Caco-2 (cell line): ENCODE data around the gene PLPPR3. TPM values are rescaled to one million over a fixed set of nuclear protein-coding genes. Genes with fewer than 3 reads are reported as not detected.

Source experiments
- BruUV-seq: library from RNA; stranded (reverse); fragments of 400-500 nt; replicated peaks from 2 replicates; lab custom pipeline; 2021; lab: Mats Ljungman, UMichigan
- CTCF ChIA-PET: fragments of 300-600 bp; sonication (Branson Sonifier 250); formaldehyde crosslinking; loops from one replicate; lab custom pipeline; 2022; ENCODE audit warnings: antibody characterized with exemption; lab: Charles Lee
- POLR2A ChIA-PET: fragments of 300-600 bp; sonication (Branson Sonifier 250); formaldehyde crosslinking; loops from one replicate; lab custom pipeline; 2022; ENCODE audit warnings: antibody characterized with exemption; lab: Charles Lee
- DNase-seq, 2 experiments: peaks; one replicate each; pipeline versions ENCODE4 v3.0.0 to v3.0.0-alpha.2; 2020 to 2022
- H3K27me3 ChIP-seq: replicated peaks from 2 replicates; pipeline ENCODE4 v1.6.0; 2011; ENCODE audit warnings: low read length; ENCODE audit not compliant: control insufficient read depth, insufficient read depth
- H3K36me3 ChIP-seq: 2 replicates; pipeline ENCODE4 v1.5.1; 2011; ENCODE audit warnings: low read length; ENCODE audit not compliant: control insufficient read depth, insufficient read depth
- H3K4me1 ChIP-seq: fragments of 250-450 bp; sonication (Bioruptor Pico); 2 replicates; pipeline ENCODE4 v1.5.1; 2020; ENCODE audit warnings: mild to moderate bottlenecking
- H3K4me3 ChIP-seq: 2 replicates; pipeline ENCODE4 v1.5.1; 2011; ENCODE audit warnings: low read depth, mild to moderate bottlenecking, control low read depth, low read length
- H3K9me3 ChIP-seq: fragments of 250-450 bp; sonication (Bioruptor Pico); 2 replicates; pipeline ENCODE4 v1.5.1; 2020; ENCODE audit warnings: mild to moderate bottlenecking, moderate library complexity
- H3K27ac Mint-ChIP-seq: one replicate; pipeline ENCODE4 v1.8.0; 2022; ENCODE audit warnings: mixed read lengths; ENCODE audit not compliant: unreplicated experiment
- H3K27me3 Mint-ChIP-seq: one replicate; pipeline ENCODE4 v1.8.0; 2022; ENCODE audit warnings: mixed read lengths; ENCODE audit not compliant: insufficient read depth, unreplicated experiment
- H3K36me3 Mint-ChIP-seq: one replicate; pipeline ENCODE4 v1.8.0; 2022; ENCODE audit warnings: mild to moderate bottlenecking, mixed read lengths; ENCODE audit not compliant: insufficient read depth, unreplicated experiment
- H3K4me1 Mint-ChIP-seq: one replicate; pipeline ENCODE4 v1.8.0; 2022; ENCODE audit warnings: low read depth, mixed read lengths; ENCODE audit not compliant: unreplicated experiment
- H3K4me3 Mint-ChIP-seq: one replicate; pipeline ENCODE4 v1.8.0; 2022; ENCODE audit warnings: mild to moderate bottlenecking, moderate library complexity, mixed read lengths; ENCODE audit not compliant: unreplicated experiment
- H3K9me3 Mint-ChIP-seq: one replicate; pipeline ENCODE4 v1.8.0; 2022; ENCODE audit warnings: mixed read lengths; ENCODE audit not compliant: unreplicated experiment
- intact Hi-C: fragments of 100-400 bp; cut with micrococcal nuclease; formaldehyde crosslinking; loops from one replicate; pipeline ENCODE4 v1.10.0; 2022; ENCODE audit not compliant: unreplicated experiment
- total RNA-seq: library from RNA; stranded (reverse); gene quantifications from 2 replicates; pipeline ENCODE4 v1.2.3, GENCODE V29; 2022
- TF ChIP-seq, protein P1 (sequence below), 2 experiments: fragments of 200-600 bp in 1 of 2; IDR thresholded peaks; 1 replicate in 1 of 2; 2 replicates in 1 of 2; pipeline versions ENCODE4 v1.5.1 to v1.8.0; 2011 to 2022; ENCODE audit warnings: antibody characterized with exemption in 1 of 2, control low read depth in 1 of 2, inconsistent platforms in 1 of 2, low read depth in 1 of 2, low read length in 1 of 2, mild to moderate bottlenecking in 1 of 2, moderate library complexity in 1 of 2; ENCODE audit not compliant: insufficient read depth in 1 of 2, severe bottlenecking in 1 of 2, unreplicated experiment in 1 of 2

PLPPR3 gene
- total RNA-seq, 1 experiment from 2014 or later = 7.1 TPM

DNA sequence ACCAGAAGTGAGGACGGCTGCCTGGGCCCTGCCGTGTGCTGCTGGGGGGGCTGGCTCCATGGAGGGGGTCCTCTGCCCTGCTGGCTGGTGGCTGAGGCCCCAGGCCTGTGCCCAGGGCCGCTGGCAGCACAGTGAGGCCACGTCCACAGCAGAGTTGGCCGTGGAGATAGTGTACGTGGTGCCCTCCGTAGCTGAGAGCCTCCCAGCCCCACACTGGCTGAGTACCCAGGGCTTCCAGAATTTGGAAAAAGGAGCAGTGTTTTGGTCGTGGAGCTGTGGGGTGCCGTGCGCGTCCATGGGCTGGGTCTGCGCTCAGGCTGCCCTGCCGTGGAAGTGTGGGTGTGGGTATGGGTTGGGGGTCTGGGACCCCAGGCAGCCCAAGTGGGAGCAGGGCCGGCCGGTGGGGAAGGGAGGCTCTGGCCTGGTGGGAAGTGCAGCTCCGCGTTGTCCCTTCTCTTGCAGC lies 18.6 kb downstream of the PLPPR3 start:
- peaks cover 17% of the 10 kb centered on the region for H3K4me1 Mint-ChIP-seq
- no TSS peak for BruUV-seq
- Histone ChIP-seq H3K9me3 (no peaks in the 10 kb centered on the region), H3K36me3 (peaks cover 19% of the 10 kb centered on the region), H3K4me1 (peaks cover 32% of the 10 kb centered on the region), H3K4me3 (no peak overlapping the region), H3K27me3 (no peaks in the 10 kb centered on the region)
- H3K9me3 Mint-ChIP-seq = no peaks in the 10 kb centered on the region
- ChIA-PET CTCF (no interaction called here), POLR2A (no interaction called here)
- H3K36me3 Mint-ChIP-seq = peaks cover 97% of the 10 kb centered on the region
- H3K4me3 Mint-ChIP-seq = peak overlapping the region; percentile 37
- intact Hi-C loops = no loop called here
- no peaks in the 10 kb centered on the region for H3K27me3 Mint-ChIP-seq
- DNase-seq = no peak
- TF ChIP-seq, protein P1, sequence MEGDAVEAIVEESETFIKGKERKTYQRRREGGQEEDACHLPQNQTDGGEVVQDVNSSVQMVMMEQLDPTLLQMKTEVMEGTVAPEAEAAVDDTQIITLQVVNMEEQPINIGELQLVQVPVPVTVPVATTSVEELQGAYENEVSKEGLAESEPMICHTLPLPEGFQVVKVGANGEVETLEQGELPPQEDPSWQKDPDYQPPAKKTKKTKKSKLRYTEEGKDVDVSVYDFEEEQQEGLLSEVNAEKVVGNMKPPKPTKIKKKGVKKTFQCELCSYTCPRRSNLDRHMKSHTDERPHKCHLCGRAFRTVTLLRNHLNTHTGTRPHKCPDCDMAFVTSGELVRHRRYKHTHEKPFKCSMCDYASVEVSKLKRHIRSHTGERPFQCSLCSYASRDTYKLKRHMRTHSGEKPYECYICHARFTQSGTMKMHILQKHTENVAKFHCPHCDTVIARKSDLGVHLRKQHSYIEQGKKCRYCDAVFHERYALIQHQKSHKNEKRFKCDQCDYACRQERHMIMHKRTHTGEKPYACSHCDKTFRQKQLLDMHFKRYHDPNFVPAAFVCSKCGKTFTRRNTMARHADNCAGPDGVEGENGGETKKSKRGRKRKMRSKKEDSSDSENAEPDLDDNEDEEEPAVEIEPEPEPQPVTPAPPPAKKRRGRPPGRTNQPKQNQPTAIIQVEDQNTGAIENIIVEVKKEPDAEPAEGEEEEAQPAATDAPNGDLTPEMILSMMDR (IDR thresholded peaks at IDR 0.05; ENCODE audit: insufficient read depth in 1 of 2, low read depth in 1 of 2, low read length in 1 of 2, severe bottlenecking in 1 of 2, unreplicated experiment in 1 of 2) = no peak
- H3K27ac Mint-ChIP-seq = peak overlapping the region; percentile 61

DNA sequence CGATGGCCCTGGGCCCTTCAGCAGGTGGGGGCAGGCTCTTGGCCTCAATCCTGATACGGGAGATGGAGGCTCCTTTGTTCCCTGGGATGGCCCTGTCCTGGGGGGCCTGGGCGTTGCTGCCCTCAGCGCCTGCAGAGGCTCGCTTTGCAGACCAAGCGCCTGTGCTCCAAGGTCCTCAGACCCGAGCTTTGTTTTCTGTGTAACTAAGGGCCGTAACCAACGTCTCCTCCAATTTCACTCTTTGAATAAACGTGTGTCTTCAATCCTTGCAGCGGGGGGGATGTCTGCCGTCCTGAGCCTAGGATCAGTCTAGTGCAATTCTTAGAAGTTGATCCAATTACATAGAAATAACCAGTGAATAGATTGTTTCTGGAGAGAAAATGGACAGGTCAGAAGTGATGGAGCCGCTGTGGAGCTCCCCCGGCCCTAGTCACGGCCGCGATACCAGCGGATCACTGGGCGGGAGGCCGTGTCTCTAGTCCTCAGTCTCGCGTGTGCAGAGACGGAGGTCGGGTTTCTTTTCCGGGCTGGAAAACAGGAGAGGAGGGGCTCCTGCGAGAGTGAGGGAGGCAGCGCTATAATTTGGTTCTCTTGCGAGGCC lies 19.2 kb downstream of the PLPPR3 start:
- BruUV-seq = no TSS peak

DNA sequence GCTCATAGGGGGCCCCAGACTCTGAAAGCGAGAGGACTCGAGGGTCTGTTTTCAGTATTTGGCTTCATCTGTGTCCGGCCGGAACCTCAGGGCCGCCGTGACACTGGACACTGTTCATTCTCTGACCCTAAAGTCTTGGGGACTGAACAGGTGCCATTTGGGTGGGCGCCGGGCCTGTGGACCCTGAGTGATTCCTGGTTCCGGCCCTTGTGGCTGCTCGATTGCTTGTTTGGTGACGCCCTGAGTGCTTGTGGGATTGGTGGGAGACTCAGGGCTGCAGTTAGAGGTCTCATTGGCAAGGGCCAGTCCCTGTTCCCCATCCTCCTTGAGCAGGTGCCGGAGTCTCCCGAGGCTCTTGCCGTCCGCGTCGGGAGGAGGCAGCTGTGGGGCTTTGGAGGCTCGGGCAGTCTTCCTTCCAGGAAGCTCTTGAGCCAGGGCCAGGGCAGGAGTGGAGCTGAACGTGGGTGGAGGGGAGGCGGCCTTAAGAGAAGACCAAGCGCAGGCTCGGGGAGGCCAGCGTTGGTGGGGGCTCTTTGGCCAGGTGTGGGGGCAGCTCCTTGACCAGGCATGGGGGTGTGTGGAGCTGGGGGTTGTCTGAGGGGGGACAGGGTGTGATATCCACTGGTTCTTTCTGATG lies 19.8 kb downstream of the PLPPR3 start:
- BruUV-seq = no TSS peak
- peaks cover 32% of the 10 kb centered on the region for H3K4me1 ChIP-seq
- ChIA-PET POLR2A (no interaction called here), CTCF (no interaction called here)
- H3K36me3 ChIP-seq = peaks cover 16% of the 10 kb centered on the region
- TF ChIP-seq, protein P1 (IDR thresholded peaks at IDR 0.05; ENCODE audit: insufficient read depth in 1 of 2, low read depth in 1 of 2, low read length in 1 of 2, severe bottlenecking in 1 of 2, unreplicated experiment in 1 of 2) = no peak
- peak overlapping the region; percentile 35 for H3K27ac Mint-ChIP-seq
- no peak overlapping the region for H3K4me3 ChIP-seq
- intact Hi-C loops = no loop called here
- no peaks in the 10 kb centered on the region for H3K9me3 ChIP-seq
- H3K4me1 Mint-ChIP-seq = peaks cover 17% of the 10 kb centered on the region
- H3K27me3 ChIP-seq = no peaks in the 10 kb centered on the region
- H3K36me3 Mint-ChIP-seq = peaks cover 97% of the 10 kb centered on the region
- H3K27me3 Mint-ChIP-seq = no peaks in the 10 kb centered on the region
- no peaks in the 10 kb centered on the region for H3K9me3 Mint-ChIP-seq
- H3K4me3 Mint-ChIP-seq = peak overlapping the region; percentile 22
- no peak for DNase-seq

More for the DNA sequence above, 19.2 kb downstream of the PLPPR3 start:
- no peak overlapping the region for H3K4me3 ChIP-seq
- TF ChIP-seq, protein P1 (IDR thresholded peaks at IDR 0.05; ENCODE audit: insufficient read depth in 1 of 2, low read depth in 1 of 2, low read length in 1 of 2, severe bottlenecking in 1 of 2, unreplicated experiment in 1 of 2) = no peak
- H3K27me3 Mint-ChIP-seq = no peaks in the 10 kb centered on the region
- peaks cover 32% of the 10 kb centered on the region for H3K4me1 ChIP-seq
- H3K36me3 Mint-ChIP-seq = peaks cover 97% of the 10 kb centered on the region
- no peaks in the 10 kb centered on the region for H3K9me3 Mint-ChIP-seq
- no peaks in the 10 kb centered on the region for H3K27me3 ChIP-seq
- H3K36me3 ChIP-seq = peaks cover 19% of the 10 kb centered on the region
- ChIA-PET CTCF (no interaction called here), POLR2A (no interaction called here)
- H3K4me3 Mint-ChIP-seq = peak overlapping the region; percentile 37
- intact Hi-C loops = no loop called here
- no peaks in the 10 kb centered on the region for H3K9me3 ChIP-seq
- peaks cover 17% of the 10 kb centered on the region for H3K4me1 Mint-ChIP-seq
- no peak for DNase-seq
- H3K27ac Mint-ChIP-seq = peak overlapping the region; percentile 61
